Activated naive CD4-positive, alpha-beta T cell treated with anti-CD3 and anti-CD28 coated beads, Interleukin-2, amount 50 U/mL, for 16 hours (primary cell): Measurements from ENCODE around the gene TRAPPC13.
"Not testable (repeated sequence)": the region's sequence is repeated elsewhere in the genome, so short reads cannot be mapped to it uniquely, and the experiment has no call there.

Experiments
- DNase-seq: peaks from one replicate; pipeline ENCODE4 v3.0.0-alpha.2; 2020

TRAPPC13 gene, protein sequence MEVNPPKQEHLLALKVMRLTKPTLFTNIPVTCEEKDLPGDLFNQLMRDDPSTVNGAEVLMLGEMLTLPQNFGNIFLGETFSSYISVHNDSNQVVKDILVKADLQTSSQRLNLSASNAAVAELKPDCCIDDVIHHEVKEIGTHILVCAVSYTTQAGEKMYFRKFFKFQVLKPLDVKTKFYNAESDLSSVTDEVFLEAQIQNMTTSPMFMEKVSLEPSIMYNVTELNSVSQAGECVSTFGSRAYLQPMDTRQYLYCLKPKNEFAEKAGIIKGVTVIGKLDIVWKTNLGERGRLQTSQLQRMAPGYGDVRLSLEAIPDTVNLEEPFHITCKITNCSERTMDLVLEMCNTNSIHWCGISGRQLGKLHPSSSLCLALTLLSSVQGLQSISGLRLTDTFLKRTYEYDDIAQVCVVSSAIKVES

DNA sequence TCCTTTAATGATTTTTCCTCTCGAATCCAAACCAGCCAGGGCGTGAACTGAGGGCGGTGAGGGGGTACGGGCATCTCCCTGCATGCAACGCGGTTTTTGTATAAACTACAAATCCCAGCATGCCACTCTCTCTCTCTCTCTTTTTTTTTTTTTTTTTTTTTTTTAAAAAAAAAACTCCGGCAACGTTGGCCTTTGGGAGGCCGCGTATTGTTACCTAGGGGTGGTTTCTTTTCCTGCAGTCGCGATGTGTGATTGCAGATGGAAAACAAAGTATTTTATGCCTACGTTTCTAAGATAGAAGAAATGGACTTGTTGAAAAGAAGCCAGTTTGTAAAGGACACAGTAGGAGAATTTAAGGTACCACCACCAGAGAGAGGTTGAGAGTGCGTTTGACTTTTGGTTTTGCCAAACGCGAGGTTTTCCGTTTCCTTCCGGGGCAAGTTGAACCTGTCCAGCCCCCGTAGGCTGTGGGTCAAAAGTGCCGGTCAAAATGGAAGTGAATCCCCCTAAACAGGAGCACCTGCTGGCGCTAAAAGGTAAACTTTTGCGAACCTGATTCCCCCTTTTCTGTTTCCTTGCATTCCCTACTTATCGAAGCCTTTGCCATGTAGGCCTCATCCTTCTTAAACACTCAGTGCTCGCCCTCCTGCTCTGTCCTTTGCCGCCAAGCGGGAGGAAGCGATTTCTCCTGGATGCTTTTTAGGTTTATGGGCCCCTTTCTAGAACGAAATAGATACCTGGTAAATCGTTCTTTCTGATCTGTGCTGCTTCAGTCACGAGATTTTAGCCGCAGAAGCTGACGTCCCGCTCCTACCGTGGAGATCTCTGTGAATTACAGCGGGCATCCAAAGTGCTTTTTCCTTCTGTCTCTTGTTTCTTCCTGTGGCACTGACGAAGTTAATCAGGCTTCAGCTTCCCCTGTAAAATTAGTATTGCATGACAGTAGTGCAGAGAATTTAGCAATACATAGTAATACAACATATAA, at the start of gene TRAPPC13, which contains the start of gene SHLD3:
Gene TRAPPC13 (plus strand): TSS at position 457 of the 985 bp plus-strand sequence. CDS start 34 bp downstream, at position 491.
Gene SHLD3 (plus strand): TSS at position 457 of the 985 bp plus-strand sequence. CDS start 4,561 bp downstream, outside the sequence.
- DNase-seq, result peak; percentile 77

DNA sequence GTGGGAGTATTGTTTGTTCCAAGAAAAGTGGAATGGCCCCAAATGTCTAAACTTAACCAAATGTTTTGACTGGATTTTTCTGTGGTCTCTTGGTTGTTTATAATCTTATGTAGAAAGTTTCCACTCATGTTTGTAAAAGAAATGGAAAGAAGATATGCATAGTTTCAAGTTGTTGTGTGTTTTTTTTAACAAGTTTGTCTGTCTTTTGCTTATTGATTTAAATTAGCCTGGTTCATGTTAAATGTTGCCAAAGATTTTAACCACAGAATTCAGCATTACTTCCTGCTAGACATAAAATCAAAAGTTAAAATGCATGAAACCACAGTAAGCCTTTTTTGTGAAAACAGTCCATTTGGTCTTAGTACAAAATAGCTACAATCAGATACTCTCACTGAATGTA, 47.7 kb upstream of the TRAPPC13 start:
- no peak for DNase-seq

DNA sequence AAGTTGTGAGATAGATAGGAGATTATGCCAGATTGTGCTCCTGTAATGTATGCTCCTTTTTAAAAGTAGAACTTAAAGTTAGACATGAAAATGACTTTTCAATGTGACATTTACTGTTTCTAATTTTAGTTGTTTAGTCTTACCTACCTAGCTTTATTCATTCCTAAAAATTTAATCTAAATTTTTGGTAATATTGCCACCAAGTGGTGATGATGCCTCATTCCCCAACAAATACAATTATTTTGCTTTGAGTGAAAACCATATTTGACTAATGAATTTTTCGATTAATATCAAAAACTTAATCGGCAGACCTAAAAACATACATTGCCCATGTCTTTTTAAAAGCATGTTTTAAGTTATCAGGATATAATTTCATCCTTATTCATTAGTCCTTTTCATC, 36.1 kb upstream of the TRAPPC13 start:
- no peak for DNase-seq

DNA sequence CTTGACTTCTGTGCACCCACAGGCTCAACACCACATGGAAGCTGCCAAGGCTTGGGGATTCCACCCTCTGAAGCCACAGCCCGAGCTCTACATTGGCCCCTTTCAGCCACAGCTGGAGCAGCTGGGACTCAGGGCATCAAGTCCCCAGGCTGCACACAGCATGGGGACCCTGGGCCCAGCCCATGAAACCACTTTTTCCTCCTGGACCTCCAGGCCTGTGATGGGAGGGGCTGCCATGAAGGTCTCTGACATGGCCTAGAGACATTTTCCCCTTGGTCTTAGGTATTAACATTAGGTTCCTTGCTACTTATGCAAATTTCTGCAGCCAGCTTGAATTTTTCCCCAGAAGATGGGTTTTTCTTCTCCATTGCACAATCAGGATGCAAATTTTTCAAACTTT, 23.1 kb upstream of the TRAPPC13 start:
- DNase-seq, result not testable (repeated sequence)

DNA sequence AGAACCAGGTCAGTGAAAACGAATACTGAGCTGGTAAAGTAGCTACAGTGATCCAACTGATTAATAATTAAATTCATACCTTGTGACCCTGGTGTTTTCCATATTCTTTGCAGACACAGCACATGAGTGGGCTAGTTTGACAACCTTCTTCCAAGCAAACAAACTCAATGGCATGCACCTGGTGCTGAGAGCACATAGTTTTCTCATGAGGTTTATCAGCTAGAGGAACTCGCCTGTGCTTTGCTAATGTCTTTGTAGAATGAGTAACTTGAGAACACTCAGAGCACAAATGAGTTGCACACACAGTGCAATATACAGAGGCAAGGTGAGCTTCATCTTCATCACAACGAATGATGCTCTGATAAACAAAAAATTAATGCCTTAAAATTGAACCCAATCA, 13.3 kb upstream of the TRAPPC13 start:
- DNase-seq, result no peak

DNA sequence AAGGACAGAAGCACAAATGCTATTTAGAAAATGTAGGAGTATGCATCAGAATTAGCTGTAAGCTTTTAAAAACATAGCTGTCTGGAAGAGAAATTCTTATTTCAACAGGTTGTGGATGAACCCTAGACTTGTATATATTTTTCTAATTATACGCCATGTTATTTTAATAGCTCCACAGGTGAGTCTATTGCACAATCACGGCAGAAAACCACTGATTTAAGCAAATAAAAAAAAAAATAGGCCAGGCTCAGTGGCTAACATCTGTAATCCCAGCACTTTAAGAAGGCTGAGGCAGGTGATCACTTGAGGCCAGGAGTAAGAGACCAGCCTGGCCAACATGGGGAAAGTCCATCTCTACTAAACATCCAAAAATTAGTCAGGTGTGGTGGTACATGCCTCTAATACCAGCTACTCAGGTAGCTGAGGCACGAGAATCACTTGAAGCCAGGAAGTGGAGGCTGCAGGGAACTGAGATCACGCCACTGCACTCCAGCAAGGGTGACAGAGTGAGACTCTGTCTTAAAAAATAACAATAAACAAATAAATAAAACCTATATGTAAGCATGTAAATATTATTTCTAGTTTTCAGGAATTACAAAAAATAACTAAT, 12.4 kb upstream of the TRAPPC13 start:
- DNase-seq, result no peak

DNA sequence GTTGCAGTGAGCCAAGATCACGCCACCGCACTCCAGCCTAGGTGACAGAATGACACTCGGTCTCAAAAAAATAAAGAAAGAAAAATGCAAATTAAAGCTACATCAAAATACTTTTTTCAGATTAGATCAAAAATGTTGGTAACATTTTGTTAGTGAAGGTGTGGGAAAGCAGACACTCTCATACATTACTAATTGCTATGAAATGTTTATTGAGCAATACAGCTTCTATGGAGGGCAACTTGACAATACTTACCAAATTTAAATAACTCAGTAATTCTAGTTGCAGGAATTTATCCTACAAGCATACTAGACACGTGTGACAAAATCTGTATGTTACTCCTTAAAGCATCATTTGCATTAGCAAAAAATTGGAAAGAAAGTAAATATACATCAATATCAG, 4.8 kb upstream of the TRAPPC13 start:
- DNase-seq, result no peak

DNA sequence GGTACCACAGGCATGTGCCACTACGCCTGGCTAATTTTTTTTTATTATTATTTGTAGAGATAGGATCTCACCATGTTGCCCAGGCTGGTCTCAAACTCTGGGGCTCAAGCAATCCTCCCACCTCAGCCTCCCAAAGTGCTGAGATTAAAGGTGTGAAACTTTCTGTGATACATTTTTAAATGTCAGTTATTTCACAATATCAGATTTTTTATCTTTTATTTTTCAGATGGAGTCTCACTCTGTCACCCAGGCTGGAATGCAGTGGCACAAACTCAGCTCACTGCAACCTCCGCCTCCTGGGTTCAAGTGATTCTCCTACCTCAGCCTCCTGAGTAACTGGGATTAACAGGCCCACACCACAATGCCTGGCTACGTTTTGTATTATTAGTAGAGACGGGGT, 2.9 kb upstream of the TRAPPC13 start:
- DNase-seq, result not testable (repeated sequence)

DNA sequence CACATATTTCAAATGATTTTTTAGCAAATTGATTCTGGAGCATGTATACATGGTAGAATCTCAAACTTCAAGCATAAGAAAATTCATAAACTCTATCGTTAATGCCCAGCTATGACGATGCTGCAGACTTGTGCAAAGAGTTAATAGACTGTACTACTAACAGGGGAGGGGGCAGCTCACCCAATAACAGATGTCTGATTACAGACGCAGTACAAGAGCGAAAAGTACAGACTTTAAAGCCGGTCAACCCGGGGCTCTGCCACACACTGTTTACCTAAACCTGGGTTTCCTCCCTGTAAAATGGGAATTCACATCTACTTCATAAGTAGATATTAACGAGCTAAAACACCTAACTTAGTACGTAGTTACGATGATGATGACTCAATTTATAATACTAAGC, 1.3 kb upstream of the TRAPPC13 start:
- DNase-seq, result no peak

DNA sequence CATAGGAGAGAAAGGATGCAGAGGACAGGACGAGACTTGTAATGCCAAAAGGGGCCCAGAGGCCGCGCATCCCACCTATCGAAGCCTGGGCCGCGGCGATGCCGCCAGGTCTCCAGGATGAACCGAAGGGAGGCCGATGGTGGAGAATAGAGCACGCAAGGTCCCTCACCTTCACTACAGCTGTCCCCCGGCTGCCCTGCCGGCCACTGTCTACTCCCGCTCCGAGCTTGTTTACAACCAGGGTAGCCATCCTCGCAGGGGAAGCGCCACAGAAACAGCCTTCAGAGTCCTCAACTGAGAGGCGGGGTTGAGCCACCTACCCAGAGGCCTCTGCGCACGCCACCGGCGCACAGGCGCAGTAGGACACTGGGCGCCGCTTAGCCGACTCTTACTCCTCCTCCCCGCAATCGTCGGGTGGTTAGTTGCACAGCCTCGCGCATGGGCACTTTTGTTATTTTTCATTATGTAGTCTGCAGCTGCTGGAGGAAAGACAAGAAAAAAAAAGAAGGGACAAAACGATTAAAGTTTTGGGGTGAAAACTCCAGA, 729 bp upstream of the TRAPPC13 start, which contains the start of gene TRIM23:
Gene TRIM23 (minus strand): TSS at position 309 of the 546 bp plus-strand sequence. CDS start 59 bp downstream, at position 250.
- peak; percentile 92 for DNase-seq

DNA sequence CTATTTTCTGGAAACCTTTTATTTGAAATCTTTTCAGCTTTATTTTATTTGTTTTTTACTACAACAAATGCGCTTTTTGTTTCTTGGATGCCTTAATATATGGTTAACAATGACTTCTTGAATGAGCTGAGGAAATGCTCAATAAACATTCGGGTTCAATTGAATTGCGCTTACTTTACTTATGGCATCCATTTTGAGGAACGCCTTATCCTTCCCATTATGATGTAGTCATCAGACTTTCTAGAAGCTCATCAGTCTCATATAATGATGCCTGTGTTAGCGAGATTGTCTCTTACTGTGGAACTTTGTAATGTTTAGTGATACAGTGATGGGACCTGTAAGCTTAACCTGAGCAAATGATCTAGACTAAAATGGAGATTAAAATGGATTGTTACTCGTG, 916 bp downstream of the TRAPPC13 start:
- DNase-seq, result no peak

DNA sequence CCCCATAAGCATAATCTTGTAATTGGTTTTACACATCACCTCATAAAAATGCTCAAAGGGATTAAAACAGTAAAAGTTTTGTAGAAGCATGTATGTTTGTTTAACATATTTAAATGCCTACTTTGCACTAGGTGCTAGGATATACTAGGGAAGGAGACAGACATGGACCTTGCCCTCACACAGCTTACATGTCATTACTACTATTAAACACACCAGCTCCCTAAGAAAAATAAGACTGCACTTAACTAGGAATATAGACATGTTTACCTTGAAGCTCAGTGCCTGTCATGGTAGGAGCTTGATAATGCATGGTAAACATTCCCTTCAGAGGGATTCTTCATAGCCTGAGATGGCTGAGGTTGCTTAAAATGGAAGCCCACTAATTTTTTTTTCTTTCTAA, 6.2 kb downstream of the TRAPPC13 start:
- DNase-seq, result no peak

DNA sequence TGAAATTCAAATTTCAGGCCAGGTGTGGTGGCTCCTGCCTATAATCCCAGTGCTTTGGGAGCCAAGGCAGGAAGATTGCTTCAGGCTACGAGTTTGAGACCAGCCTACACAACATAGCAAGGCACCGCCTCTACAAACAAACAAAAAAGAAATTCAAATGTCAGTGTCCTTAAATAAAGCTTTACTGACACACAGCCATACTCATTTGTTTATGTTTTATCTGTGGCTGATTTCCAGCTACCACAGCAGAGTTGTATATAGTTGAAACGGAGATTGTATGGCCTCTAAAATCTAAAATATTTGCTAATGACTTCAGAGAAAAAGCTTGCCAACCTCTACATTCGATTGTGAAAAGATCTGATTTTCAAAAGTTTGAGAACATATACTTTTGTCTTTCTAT, 15.4 kb downstream of the TRAPPC13 start:
- DNase-seq, result no peak

DNA sequence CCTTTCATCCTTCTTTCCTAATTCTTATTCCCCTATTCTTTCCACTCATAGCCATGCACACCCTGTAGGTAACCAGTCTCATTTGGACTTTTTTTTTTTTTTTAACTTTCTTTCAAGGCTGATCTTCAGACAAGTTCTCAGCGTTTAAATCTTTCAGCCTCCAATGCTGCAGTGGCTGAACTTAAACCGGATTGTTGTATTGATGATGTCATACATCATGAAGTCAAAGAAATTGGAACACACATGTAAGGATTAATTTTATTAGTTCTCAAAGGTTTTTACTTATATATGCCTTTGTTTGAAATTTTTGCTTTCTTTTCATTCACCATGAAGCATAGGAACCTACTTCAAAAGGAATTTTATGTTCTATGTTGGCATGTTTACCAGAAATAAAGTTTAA, 22.1 kb downstream of the TRAPPC13 start:
- no peak for DNase-seq

DNA sequence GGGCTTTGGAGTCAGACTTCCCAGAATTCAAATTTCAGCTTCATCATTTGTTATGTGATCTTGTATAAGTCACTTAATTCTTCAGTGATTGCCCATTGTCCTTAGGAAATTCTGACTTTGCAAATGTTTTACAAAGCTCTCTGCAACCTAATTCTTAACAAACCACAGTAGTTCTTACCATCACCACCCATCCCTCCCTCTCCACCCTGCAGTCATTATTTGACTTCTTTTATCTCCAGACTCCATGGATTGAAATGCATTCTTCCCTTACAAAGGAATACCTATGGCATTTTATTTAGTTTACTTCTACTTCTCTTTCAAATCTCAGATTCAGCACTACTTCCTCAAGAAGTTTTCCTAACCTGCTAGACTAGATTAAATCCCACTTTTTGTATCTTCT, 23.1 kb downstream of the TRAPPC13 start:
- no peak for DNase-seq

DNA sequence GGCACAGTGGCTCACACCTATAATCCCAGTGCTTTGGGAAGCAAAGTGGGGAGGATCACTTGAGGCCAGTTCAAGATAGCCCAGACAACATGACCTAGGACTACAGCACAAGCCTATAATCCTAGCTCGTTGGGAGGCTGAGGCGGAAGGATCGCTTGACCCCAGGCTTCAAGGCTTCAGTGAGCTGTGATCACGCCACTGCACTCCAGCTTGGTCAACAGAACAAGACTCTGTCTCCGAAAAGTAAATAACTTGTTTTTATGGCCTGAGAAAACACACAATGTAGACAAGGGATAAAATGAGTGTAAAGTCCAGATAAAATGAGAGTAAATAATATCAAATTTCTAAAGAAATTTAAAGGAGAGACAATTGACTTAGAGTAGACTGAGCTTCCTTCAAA, 26.3 kb downstream of the TRAPPC13 start:
- DNase-seq, result no peak

DNA sequence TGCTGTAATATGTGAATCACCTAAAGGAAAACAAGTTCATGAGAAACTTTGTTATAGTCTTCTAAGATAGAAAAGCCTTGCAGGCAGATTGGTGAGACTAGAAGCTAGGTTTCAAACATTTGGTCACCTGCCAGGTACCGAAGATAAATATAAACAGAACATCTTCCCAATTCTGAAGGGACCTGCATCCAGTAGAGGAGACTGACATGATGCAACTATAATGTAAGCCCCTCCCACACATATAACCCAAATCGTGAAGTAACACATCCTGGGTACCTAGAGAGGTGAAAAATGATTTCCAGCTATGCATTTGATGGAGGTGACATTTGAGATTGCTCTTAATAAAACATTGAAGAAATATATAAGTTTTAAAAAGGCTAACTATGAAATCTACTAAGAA, 29.9 kb downstream of the TRAPPC13 start:
- no peak for DNase-seq

DNA sequence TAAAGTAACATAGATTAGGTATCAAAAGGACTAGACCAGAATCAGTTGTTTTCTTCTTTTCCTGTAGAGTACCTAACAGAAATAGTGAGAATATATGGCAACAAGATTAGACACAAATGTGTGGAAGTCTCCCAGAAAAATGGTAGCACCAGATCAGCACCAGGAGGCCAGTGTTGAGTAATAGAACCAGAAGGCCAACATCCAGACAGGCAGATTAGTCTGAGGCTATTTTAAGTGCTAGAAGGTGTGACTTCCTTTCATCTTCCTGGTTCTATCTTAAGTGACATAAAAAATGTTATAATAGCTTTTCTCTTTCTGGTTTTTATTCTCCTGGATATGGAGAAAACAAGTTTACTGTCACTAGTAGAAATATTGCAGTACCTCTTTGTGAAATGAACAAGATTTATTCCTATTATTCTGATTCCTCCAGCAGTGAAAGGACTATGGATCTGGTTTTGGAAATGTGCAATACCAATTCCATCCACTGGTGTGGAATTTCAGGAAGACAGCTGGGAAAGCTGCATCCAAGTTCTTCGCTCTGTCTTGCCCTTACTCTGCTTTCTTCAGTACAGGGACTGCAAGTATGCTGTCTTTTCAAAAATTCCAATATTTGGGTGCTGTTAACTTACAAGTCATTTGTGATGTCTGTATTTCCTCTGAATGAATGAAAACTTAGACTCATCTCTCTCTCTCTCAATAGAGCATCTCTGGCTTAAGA, 39.1 kb downstream of the TRAPPC13 start:
- DNase-seq, result no peak

DNA sequence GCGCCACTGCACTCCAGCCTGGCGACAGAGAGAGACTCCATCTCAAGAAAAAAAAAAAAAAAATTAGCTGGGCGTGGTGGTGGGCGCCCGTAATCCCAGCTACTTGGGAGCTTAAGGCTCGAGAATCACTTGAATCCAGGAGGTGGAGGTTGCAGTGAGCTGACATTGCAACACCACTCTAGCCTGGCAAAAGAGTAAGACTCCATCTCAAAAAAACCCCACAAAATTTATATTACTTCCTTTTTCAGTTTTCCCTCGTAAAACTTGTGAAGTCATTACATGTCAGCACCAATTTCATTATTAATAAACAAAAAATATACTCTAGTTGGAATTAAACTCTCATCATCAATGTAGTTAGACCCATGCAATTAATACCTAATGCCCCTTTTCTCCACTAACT, 43.9 kb downstream of the TRAPPC13 start:
- no peak for DNase-seq

DNA sequence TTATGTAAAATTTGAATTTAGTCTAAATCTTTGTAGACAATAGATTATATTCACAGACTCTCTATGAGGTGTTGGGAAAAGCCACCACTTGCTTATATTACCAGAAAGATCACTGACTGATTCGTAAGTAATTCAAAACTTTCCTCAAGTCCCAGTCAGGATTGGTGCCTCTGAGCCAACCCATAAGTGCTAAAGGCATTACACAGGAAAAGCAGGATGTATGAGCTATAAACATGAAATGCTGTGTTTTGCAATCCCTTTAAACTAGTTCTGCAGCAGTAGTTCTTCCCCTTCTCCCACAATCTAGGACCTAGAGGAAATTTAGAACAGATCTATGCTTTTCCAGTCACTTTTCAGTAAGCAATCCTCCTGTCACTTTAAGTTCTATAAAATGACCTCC, 48.0 kb downstream of the TRAPPC13 start:
- DNase-seq, result no peak

DNA sequence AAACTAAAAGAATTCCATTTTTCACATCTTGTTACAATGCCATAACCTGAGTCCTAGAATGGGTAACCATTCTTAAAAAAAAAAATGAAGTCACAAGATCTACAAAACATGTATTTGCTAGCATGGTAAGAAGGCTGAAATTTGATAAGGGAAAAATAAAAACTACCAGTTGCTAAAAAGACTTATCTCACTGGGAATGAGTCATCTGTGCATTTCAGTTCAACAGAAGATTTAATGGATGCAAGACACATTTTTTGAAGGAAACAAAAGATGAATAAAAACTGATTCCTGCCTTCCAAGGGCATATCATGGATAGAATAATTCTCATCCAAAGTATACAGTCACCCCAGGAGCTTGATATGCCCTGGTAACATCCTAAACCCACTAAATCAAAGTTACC, 49.9 kb downstream of the TRAPPC13 start:
- DNase-seq, result no peak

DNA sequence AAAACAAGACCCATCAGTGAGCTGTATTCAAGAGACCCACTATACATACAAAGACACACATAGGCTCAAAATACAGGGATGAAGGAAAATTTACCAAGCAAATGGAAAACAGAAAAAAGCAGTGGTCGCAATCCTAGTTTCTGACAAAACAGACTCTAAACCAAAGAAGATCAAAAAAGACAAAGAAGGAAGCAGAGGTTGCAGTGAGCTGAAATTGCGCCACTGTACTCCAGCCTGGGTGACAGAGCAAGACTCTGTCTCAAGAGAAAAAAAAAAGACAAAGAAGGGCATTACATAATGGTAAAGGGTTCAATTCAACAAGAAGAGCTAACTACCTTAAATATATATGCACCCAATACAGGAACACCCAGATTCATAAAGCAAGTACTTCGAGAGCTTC, 51.2 kb downstream of the TRAPPC13 start:
- DNase-seq, result not testable (repeated sequence)
